NCI-H748 treated with DMSO at 0.1 percent for 48 hours (cell line): Measurements from ENCODE around the gene SDK1.
A peak's percentile ranks its signal among the peaks of the same experiment; 100 is the strongest.
"Not testable (repeated sequence)": the region's sequence is repeated elsewhere in the genome, so short reads cannot be mapped to it uniquely, and the experiment has no call there.

Experiments used
- DNase-seq: peaks from one replicate; lab custom pipeline; 2025; lab: John Stamatoyannopoulos, UW

SDK1 gene

DNA sequence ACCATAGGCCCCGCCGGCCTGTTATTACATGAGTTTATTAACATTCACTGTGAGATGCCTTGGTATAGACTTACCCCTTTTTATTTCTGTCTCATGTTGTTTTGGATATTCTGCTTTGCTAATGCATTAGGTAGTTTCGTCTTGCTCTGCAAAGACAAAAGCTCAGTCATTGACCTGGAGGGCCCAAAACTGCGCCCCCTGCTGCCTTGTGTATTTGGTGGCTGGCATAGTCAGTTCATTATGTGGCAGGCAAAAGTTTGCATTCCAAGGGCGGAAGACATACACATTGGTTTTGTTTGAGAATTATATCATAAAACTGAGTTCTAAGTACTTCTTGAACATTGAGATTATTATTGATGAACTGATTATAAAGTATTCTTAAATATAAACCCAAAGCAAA is 372.5 kb downstream of the SDK1 start:
- DNase-seq: peak; percentile 38

DNA sequence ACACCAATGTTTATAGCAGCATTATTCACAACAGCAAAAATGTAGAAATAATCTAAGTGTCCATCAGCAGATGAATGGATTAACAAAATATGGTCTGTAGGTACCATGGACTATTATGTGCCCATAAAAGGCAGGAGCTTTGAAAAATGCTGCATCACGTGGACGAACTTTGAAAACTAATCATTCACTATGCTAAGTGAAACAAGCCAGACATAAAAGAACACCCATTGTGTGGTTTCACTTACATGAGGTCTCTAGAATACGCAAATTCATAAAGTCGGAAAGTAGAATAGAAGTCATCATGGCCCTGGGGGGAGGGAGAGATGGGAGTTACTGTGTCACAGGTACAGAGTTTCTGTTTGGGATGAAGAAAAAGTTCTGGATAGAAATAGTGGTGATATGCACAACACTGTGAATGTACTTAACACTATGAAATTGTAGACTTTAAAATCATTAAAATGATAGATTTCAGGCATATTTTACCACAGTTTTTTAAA is 377.3 kb downstream of the SDK1 start:
- DNase-seq: no peak

DNA sequence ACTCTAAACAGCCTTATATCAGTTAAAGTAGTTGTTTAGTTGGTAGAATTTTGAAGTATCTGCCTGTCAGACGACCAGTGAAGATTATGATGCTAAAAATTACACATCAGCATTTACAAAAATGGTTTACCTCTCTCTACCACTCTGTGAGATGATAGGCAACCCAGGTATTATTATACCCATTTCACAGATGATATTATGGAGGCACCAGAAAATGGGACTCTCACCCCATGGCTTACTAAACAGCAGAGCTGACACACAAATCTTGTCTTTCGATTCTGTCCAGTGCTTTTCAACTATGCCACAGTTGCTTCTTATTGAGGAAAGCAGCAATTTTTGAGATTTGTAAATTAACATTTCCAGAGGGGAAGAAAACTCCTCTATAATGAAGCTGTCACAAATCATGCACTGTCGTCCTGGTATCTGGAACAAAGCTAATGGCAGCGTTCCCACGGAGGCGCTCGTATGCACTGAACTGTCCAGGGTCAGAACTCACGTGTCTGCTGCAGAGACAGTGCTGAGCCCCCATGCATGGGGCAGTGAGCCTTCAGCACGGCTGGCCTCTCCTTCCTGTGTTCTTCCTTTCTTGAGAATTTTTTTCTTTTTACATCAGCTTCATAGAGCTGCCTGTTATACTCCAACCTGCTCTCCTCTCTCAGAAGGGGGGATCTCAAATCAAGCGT is 381.1 kb downstream of the SDK1 start:
- DNase-seq: no peak

DNA sequence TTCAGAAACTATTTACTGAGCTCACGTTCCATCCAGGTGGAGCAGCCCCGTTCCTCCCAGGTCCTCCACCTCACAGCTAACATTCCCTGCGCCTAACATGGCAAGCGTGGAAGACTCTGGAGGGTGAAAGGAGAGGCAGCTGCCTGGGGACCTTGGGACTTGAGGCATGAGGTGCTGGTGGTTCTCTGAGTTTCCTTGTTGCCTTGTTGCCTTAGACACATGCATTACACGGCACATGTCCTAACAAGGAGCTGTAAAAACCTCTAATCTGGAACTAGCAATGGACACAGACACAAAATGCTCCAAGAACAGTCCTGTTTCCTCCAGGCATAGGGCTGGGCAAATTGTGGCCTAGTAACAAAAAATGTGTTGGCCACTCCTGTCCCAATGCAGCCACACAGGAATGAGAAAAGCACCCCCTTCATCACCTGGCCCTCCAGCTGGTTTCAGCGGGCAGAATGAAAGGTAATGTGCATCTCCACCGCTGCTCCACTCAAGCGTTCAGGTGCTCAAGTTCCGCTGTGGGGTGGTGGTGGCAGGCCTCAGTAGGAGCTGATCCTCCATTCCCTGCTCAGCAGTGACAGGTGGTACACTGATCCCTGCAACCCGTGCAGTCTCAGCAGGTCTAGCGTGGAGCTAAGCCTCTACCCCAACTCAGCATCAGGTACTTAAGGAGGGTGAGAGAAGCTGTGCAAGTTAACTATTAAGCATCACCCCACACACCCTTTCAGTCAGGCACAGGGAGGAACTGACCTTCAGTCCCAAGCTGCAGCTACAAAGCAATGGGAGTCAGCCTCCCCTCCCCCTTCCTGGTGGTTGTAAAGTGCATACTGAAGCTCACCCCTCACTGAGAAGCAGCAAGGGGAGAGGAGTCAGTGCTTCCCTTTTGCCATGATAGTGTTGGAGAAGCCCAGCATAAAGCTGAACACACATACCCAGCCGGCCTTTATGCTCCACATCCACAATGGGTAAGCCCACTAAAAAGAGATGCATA is 382.8 kb downstream of the SDK1 start:
- DNase-seq: no peak

DNA sequence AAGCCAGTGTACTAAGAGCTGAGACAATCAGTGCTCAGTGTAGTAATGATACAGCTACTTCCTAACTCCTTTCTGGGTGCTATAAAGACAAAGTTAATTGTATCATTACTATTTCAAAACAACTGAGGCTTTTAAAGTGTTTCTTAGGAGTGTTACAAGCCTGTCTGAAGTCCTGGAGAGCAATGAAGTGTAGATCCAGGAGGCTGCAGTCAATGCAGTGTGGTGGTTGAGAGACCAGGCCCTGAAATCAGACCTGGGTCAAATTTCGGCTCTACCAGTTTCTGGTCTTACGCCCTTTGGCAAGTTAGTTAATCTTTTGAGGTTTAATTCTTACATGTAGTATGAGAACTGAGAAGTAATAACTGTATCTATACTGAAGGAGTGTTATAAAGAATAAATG is 387.0 kb downstream of the SDK1 start:
- no peak for DNase-seq

DNA sequence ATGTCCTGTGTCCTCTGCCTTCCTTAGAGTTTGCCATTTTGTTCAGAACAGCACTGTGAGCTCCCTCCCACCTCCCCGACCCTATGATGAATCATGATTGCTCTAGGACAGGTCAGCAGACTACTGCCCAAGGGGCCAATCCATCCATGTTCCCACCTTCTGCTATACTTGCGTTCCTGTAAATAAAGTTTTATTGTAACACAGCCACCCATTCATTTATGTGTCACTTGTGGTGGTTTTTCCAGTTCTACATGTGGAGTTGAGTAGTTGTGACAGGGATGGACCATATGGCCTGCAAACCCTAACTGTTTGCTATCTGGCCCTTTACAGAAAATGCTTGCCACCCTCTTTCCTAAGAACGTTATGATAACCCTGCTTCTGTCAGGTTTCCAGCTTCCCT is 387.8 kb downstream of the SDK1 start:
- no peak for DNase-seq

DNA sequence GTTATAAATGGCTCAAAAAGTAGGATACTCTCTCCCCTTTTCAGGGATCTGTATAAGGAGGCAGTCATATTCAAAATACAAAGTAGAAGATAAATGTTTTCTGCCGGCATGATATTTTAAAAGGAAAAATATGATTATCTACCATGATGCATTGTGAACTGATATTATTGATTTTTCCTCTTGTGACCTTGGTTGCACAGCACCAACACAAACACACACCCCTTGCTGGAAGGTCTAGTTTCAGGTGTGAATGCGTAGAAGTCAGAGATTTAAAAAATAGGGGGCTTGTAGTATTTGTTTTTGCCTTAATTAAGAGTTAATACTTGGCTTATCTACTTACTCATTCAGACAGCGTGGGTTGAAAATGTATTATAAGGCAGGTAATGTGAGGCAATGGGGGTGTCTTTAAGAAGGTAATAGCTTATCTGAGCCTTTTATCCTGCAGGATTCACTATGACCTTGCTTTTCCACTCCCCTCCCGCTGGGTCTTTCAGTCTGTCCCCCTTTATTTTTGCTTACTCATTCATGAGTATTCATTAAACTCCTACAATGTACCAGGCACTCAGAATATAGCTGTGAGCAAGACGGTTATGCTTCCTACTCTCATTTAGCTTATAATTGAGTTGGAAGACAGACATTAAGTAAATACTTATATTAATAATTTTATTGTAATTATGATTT is 390.6 kb downstream of the SDK1 start:
- DNase-seq: no peak

DNA sequence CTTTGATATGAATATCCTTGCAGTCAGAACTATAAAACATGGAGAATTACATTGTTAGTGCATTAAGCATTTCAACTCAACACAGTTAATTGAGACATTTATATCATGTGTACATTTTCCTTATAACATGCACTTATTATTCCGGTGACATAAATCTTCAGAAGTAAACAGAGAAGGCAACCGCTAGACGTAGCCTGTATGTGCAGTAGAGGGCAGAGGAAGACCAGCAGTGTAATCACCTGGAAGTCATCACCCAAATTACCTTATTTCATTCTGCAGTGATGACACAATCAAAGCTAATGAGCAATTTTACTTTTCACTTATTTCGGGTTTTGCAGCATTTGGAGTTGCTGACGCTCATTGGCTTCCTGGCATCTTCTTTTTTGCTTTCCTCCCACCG is 394.6 kb downstream of the SDK1 start:
- no peak for DNase-seq

DNA sequence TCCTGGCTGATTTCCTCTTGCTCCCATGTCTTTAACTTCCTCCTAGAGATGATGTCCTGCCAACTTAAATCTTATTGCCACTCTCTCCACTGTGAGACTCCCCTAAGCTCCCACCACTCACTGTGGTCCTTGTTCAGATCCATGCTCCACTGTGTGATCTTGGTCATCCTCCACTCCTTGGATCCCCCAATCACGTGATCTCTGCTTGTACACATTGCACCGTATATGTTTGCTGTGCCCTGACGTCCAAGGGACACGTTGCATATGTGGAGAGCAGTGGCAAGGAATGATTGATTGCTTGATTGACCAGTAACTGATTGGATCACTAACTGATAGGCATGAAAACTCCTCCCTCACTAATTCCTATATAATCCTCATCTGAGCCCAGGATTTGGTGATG is 395.1 kb downstream of the SDK1 start:
- DNase-seq: no peak

DNA sequence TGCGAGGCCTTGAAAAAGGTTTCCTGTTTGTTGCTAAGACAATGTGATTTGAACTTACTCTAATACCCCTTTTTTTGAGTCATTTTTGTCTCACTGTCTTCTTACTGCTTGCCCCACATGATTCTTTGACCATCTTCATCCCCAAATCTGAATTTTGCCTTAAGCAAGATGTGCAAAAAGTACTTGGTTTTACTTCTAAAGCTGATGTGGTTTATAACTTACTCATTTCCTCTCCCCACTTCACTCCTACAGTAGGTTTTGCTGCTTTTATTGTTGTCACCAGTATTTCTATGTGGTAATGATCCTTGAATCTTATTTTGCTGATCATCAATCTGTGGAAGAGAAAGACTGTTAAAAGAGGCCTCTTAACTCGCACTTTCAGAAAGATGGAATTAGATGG is 396.4 kb downstream of the SDK1 start:
- DNase-seq: no peak

DNA sequence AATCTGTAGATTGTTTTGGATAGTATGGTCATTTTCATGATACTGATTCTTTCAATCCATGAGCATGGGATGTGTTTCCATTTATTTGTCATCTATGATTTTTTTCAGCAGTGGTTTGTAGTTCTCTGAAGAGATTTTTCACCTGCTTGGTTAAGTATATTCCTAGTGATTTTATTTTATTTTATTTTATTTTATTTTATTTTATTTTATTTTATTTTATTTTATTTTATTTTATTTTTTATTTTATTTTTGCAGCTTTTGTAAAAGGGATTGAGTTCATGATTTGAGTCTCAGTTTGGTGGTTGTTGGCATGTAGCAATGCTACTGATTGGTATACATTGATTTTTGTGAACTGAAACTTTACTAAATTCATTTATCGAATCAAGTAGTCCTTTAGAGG is 404.2 kb downstream of the SDK1 start:
- DNase-seq: no peak

DNA sequence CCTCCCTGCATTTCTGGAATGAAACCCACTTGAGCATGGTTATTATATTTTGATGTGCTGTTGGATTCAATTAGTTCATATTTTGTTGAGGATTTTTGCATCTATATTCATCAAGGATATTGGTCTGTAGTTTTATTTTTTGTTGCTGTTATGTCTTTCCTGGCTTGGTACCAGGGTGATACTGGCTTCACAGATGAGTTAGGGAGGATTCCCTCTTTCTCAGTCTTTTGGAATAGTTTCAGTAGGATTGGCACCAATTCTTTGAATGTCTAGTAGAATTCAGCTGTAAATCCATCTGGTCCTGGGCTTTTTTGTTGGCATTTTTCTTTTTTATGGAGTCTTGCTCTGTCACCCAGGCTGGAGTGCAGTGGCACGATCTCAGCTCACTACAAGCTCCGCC is 405.0 kb downstream of the SDK1 start:
- not testable (repeated sequence) for DNase-seq

DNA sequence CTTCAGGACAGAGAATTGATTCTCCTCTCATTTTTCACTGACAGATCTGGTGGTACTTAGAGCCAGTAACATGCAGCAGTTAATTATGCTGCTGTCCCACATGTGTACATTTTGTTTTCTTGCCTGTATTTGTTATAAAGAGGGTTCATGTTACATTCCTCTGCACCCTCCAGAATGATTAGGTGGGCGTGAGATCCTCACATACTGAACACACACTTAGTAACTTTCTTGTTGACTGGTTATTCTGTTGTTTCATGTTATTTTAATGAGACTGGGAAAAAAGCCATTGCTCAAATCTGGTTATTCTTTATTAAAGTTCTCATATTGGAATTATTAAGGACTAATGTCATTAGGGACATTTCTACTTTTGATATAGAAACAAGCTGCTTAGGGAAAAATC is 409.1 kb downstream of the SDK1 start:
- no peak for DNase-seq

DNA sequence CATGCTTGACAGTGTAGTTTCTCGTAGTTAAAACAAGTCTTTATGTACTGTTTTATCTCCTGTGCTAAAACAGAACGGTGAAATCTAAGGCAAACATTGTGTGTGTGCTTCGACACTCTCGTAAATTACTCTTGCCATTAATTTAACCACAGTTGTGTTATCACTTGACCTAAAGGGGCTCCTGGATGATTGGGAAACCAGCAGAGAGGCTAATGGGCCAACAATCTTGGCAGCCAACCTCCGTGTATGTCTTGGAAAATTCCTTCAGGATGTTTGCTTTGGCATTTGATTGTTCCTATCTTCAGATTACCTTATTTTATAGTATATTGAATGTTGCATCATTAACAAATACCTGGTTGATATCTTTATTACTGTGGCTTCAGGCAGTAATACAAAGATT is 409.5 kb downstream of the SDK1 start:
- no peak for DNase-seq

DNA sequence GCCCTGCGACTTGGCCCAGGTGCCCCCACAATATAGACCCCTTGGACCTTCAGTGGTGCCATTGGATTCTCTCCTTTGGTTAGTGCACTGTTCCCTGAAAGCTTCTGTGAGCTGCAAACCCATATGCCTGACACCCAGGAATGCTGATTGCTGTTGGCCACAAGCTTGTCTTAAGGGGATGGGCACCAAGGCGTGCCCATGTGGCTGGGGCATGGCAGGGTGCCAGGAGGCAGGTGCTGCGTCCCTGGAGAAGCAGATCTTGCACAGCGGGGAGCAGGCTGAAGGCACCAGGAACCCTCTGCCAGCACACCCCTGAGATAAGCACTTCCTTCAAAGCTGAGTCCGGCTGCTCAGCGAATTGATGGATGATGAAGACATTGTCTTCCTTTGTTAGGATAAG is 411.8 kb downstream of the SDK1 start:
- DNase-seq: no peak

DNA sequence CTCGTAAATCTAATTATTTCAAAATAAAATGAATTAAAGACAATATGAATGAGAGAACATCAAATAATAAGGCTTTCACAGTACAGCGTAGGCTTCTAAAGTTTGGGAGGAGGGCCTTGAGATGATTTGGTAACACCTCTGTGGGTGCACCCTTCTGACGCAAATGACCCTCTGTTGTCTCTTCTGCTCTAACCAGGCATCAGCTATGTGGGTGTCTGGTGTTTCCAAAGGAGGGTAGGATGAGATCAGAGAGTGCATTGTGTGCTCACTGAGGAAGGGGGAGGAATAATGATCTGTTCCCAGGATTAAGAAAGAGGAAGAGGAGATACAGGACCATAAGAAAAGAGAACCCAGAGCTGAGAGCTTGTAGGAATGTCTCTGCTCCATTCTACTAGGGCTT is 420.4 kb downstream of the SDK1 start:
- DNase-seq: no peak

DNA sequence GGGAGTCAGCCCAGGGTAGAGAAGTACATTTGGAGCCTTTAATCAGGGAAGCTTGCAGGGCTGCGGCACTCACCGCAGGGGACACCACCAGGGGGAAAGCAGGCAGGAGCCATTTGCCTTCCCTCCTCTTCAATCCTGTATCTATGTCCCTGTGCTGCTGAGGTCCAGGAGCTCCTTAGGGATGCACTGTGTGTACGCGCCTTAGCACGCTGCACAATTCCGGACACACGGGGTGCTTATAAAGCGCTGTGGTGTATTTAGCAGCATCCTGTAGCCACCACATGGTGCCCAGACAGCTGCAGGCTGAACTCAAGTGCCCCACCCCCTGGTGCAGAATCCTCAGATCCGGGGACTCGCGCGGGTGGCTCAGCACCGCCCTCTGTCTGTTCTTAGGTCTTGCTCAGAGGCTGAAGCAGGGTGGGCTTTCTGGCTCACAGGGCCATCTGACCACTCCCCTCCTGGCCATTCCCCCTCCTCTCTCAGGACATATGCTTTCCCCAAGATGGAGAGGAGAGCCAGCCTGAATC is 421.4 kb downstream of the SDK1 start:
- no peak for DNase-seq

DNA sequence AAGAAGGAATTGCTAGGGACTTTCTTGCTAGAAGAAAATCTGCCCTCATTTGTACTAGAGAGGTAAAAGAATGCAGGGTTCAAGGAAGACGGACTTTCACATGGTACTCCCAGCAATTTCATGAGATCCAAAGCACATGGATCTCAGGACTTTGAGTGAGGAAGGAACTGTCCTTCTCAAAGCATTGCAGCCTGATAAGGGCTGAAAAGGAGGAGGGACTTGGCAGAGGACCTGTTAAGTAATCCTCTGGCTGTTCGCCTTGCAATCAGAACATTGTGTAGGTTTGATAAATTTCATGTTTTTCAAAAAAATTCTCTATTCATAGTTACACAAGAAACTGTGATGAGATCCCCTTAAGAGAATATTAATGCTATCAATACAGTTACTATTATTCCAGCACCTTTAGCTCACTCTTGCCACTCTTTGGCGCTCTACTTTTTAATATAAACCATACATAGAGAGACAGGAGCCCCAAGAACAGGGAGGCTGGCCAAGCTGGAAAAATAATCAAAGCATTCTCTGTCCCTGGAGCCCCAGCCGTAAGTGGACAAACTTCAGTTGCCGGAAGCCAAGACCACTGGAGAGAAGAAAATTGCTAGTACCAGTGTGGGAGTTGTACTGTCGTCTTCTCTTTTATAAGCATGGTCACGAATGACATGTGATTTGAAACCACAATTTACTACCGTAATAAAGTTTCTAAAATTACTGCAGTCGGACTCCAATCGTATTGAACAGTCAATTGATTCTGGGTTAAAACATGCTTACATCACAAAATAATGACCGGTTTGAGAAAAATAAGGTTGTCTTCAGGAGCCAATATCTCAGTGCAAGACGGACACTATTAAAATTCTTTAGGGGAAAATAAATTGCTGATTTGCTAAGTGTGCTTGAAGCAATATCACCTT is 424.4 kb downstream of the SDK1 start:
- no peak for DNase-seq

DNA sequence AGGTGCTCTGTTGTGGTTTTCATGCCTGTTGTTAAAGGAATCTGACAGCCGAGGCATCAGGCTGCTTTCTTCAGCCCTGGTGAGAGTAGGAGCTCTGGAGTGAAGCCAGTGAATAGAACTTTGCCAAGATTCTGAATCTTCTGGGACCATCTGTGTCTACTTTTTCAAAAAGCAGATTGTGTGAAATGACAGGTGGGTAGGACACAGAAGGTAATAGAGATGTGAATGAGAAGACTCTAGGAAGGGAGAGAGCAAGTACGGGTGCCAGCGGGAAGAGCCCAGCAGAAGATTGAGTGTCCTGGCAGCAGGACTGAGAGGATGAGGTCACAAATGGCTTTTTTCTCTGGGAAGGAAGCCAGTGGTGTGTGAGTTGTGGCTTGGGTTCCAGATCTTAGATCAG is 429.2 kb downstream of the SDK1 start:
- no peak for DNase-seq

DNA sequence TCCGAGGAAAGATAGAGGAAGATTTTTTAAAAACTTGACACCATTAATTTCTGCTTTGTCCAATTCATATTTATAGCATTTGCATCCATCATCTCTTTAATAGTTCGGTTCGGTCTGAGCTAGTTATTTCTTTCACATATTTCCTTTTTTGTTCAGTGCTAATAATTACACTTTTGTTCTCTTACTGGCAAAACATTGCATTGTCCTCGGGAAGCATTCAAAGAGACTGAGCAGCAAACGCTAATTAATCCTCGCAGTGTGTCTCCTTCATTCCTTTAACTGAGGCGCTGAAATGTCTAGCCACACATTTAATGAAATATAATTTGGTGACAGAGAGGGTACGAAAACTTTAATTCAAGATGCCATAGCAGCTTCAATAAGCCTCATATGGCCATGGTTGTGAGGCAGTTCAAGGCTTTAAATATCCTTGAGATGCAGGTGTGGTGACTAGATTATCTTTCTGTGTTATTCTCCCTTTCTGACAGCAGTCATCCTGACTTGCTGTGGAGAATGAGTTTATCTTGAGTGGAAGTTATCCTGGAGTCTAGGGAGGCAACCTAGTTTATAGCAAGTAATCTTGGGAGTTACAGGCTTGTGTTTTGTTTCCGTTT is 431.4 kb downstream of the SDK1 start:
- DNase-seq: no peak
